ENCODE results near the gene RHOT2.

The RHOT2 gene

GRCh38 chr16:629833-630248, 38.1 kb upstream of the RHOT2 start:
- no peak for TF ChIP-seq CTCF (IDR thresholded peaks at IDR 0.05)

GRCh38 chr16:630249-630814, 37.6 kb upstream of the RHOT2 start:
- TF ChIP-seq CTCF (IDR thresholded peaks at IDR 0.05), result no peak

- TF ChIP-seq CTCF (IDR thresholded peaks at IDR 0.05), result no peak
Measured at GRCh38 chr16:630815-631405, 37.0 kb upstream of the RHOT2 start, which contains the start of gene WFIKKN1. WFIKKN1 (plus strand) TSS chr16:630985; CDS start chr16:631254, 269 bp downstream.

GRCh38 chr16:631808-632358, 36.0 kb upstream of the RHOT2 start:
- TF ChIP-seq CTCF (IDR thresholded peaks at IDR 0.05), result no peak

- TF ChIP-seq CTCF (IDR thresholded peaks at IDR 0.05), result no peak
Measured at GRCh38 chr16:632486-633335, 35.2 kb upstream of the RHOT2 start.

GRCh38 chr16:633336-634050, 34.4 kb upstream of the RHOT2 start:
- no peak for TF ChIP-seq CTCF (IDR thresholded peaks at IDR 0.05)

- no peak for TF ChIP-seq CTCF (IDR thresholded peaks at IDR 0.05)
Measured at GRCh38 chr16:634051-634670, 33.8 kb upstream of the RHOT2 start.
